HepG2 (cell line): Measurements from ENCODE around the gene PANK2.

Experiments used
- EZH2 ChIP-seq: conservative IDR thresholded peaks from 2 replicates; pipeline ENCODE4 v1.6.1; 2012; ENCODE audit warnings: mild to moderate bottlenecking, low read depth, low read length, moderate library complexity
- HNRNPUL1 ChIP-seq: fragments of 200-400 bp; formaldehyde crosslinking; IDR thresholded peaks from 2 replicates; pipeline ENCODE4 v1.6.1; 2017; ENCODE audit warnings: low read depth, mild to moderate bottlenecking, low read length, moderate library complexity
- KDM5B ChIP-seq: sonication (generic); formaldehyde crosslinking; IDR thresholded peaks from 2 replicates; pipeline ENCODE4 v1.4.0; 2020; ENCODE audit warnings: missing genetic modification reagents, mild to moderate bottlenecking, borderline replicate concordance
- NFIC ChIP-seq: IDR thresholded peaks from 2 replicates; pipeline ENCODE4 v1.6.1; 2012; ENCODE audit warnings: mild to moderate bottlenecking, low read length, inconsistent platforms
- RBFOX2 ChIP-seq: fragments of 200-400 bp; formaldehyde crosslinking; IDR thresholded peaks from 2 replicates; pipeline ENCODE4 v1.6.1; 2017; ENCODE audit warnings: low read depth, mild to moderate bottlenecking, low read length
- ZFP36 ChIP-seq: fragments of 150-350 bp; IDR thresholded peaks from 2 replicates; pipeline ENCODE4 v1.6.1; 2018; ENCODE audit warnings: borderline replicate concordance, low read length, low read depth; ENCODE audit not compliant: partially characterized antibody
- ZFP37 ChIP-seq: sonication (generic); formaldehyde crosslinking; IDR thresholded peaks from 2 replicates; pipeline ENCODE4 v1.4.0; 2020; ENCODE audit warnings: missing genetic modification reagents, borderline replicate concordance
- ZNF124 ChIP-seq: sonication (generic); formaldehyde crosslinking; IDR thresholded peaks from 2 replicates; pipeline ENCODE4 v1.4.0; 2020; ENCODE audit warnings: missing genetic modification reagents
- ZNF782 ChIP-seq: sonication (generic); formaldehyde crosslinking; IDR thresholded peaks from 2 replicates; pipeline ENCODE4 v1.4.0; 2020; ENCODE audit warnings: missing genetic modification reagents, mild to moderate bottlenecking, borderline replicate concordance
- ZNF850 ChIP-seq: sonication (generic); formaldehyde crosslinking; conservative IDR thresholded peaks from 2 replicates; pipeline ENCODE4 v1.9.0; 2021; ENCODE audit warnings: mild to moderate bottlenecking, missing genetic modification reagents
- TF ChIP-seq, protein P1 (sequence below): sonication (generic); formaldehyde crosslinking; IDR thresholded peaks from 2 replicates; pipeline ENCODE4 v1.4.0; 2020; ENCODE audit warnings: missing genetic modification reagents, borderline replicate concordance
- TF ChIP-seq, protein P2 (sequence below): sonication (generic); formaldehyde crosslinking; IDR thresholded peaks from 2 replicates; pipeline ENCODE4 v1.5.0; 2020; ENCODE audit warnings: mild to moderate bottlenecking, missing genetic modification reagents, moderate library complexity

DNA sequence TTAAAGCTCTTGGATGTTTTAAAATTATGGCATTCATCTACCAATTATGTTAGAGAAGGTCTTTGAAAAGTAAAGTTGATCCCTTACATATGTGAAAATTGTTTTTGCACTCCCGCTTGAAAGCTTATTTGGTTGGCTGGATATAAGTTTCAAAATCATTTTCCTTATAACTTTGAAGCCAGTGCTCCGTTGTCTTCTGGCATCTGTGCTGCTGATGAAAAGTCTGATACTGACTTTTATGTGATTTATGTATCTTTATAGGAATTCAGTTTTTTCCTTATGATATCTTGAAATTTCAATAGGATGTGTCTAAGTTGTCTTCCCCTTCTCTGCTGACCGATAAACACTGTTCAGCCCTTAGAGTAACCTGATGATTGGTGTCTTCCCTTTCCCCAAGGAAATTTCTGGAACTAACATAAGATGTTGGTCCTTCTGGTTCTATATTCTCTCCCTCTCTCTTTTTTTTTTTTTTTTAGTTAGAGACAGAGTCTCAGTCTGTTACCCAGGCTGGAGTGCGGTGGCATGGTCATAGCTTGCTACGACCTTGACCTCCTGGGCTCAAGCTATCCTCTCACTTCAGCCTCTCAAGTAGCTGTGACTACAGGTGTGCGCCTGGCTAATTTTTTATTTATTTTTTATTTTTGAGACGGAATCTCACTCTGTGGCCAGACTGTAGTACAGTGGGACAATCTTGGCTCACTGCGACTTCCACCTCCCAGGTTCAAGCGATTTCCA is 12.7 kb downstream of the PANK2 start:
- TF ChIP-seq, protein P1, sequence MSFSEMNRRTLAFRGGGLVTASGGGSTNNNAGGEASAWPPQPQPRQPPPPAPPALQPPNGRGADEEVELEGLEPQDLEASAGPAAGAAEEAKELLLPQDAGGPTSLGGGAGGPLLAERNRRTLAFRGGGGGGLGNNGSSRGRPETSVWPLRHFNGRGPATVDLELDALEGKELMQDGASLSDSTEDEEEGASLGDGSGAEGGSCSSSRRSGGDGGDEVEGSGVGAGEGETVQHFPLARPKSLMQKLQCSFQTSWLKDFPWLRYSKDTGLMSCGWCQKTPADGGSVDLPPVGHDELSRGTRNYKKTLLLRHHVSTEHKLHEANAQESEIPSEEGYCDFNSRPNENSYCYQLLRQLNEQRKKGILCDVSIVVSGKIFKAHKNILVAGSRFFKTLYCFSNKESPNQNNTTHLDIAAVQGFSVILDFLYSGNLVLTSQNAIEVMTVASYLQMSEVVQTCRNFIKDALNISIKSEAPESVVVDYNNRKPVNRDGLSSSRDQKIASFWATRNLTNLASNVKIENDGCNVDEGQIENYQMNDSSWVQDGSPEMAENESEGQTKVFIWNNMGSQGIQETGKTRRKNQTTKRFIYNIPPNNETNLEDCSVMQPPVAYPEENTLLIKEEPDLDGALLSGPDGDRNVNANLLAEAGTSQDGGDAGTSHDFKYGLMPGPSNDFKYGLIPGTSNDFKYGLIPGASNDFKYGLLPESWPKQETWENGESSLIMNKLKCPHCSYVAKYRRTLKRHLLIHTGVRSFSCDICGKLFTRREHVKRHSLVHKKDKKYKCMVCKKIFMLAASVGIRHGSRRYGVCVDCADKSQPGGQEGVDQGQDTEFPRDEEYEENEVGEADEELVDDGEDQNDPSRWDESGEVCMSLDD (CRISPR knock-in tag): 0 out of 2 replicates have a peak, but pooled peaks have one; percentile 2
- TF ChIP-seq ZNF782 (no peak), NFIC (no peak), KDM5B (no peak), EZH2 (no peak), RBFOX2 (no peak), ZNF850 (no peak), HNRNPUL1 (no peak), ZFP37 (CRISPR knock-in tag) (no peak), ZFP36 (no peak), ZNF124 (no peak)
- TF ChIP-seq, protein P2, sequence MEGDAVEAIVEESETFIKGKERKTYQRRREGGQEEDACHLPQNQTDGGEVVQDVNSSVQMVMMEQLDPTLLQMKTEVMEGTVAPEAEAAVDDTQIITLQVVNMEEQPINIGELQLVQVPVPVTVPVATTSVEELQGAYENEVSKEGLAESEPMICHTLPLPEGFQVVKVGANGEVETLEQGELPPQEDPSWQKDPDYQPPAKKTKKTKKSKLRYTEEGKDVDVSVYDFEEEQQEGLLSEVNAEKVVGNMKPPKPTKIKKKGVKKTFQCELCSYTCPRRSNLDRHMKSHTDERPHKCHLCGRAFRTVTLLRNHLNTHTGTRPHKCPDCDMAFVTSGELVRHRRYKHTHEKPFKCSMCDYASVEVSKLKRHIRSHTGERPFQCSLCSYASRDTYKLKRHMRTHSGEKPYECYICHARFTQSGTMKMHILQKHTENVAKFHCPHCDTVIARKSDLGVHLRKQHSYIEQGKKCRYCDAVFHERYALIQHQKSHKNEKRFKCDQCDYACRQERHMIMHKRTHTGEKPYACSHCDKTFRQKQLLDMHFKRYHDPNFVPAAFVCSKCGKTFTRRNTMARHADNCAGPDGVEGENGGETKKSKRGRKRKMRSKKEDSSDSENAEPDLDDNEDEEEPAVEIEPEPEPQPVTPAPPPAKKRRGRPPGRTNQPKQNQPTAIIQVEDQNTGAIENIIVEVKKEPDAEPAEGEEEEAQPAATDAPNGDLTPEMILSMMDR: no peak
